ENCODE measurements around the gene PCCA.

- no peak for TF ChIP-seq POLR2A (IDR thresholded peaks at IDR 0.05; ENCODE audit: low read depth, low read length)
- TF ChIP-seq POLR2AphosphoS5 (IDR thresholded peaks at IDR 0.05; ENCODE audit: low read depth, low read length) = no peak
- no peak for TF ChIP-seq TAF1 (IDR thresholded peaks at IDR 0.05; ENCODE audit: borderline replicate concordance, low read depth, low read length)
Observed at GRCh38 chr13:100102042-100102441, 13.1 kb downstream of the PCCA start.

All from GM12892 (cell line).